Tibial nerve (tissue), 4 donors: ENCODE measurements around the gene OR4D11. TPM values are rescaled to one million over a fixed set of nuclear protein-coding genes. Genes with fewer than 3 reads are reported as not detected.
"Not testable (repeated sequence)": the region's sequence is repeated elsewhere in the genome, so short reads cannot be mapped to it uniquely, and the experiment has no call there.

Experiments used
- DNase-seq, 2 donors: peaks; one replicate each; pipeline ENCODE4 v3.0.0-alpha.2; 2019; ENCODE audit warnings: low spot score in 2 of 2
- H3K27ac ChIP-seq, 4 donors: fragments of 200-600 bp; sonication (generic) in 3 of 4; one replicate each; pipeline ENCODE4 v1.5.1; 2017 to 2019; ENCODE audit warnings: mild to moderate bottlenecking in 1 of 4
- H3K27me3 ChIP-seq, 2 donors: fragments of 200-600 bp; sonication (generic) in 1 of 2; one replicate each; pipeline versions ENCODE4 v1.5.1 to v1.6.0; 2017 to 2019
- H3K36me3 ChIP-seq, 3 donors: fragments of 200-600 bp; sonication (generic); one replicate each; pipeline ENCODE4 v1.5.1; 2018 to 2019
- H3K4me1 ChIP-seq, 4 donors: fragments of 200-600 bp; sonication (generic) in 3 of 4; one replicate each; pipeline ENCODE4 v1.5.1; 2017 to 2019
- H3K4me3 ChIP-seq, 4 donors: fragments of 200-600 bp; sonication (generic) in 3 of 4; one replicate each; pipeline ENCODE4 v1.5.1; 2017 to 2019; ENCODE audit warnings: mild to moderate bottlenecking in 1 of 4, moderate library complexity in 1 of 4
- H3K9me3 ChIP-seq, 4 donors: fragments of 200-600 bp; sonication (generic) in 3 of 4; one replicate each; pipeline ENCODE4 v1.5.1; 2017 to 2019
- EP300 ChIP-seq, 2 donors: sonication (generic); formaldehyde crosslinking; IDR thresholded peaks; one replicate each; pipeline ENCODE4 v1.6.1; 2017; ENCODE audit warnings: antibody characterized with exemption in 2 of 2, mild to moderate bottlenecking in 1 of 2
- POLR2A ChIP-seq, 2 donors: fragments of 450-650 bp; IDR thresholded peaks; one replicate each; pipeline ENCODE4 v1.6.1; 2017; ENCODE audit warnings: antibody characterized with exemption in 2 of 2, mild to moderate bottlenecking in 2 of 2, moderate library complexity in 2 of 2
- whole genome bisulfite sequencing, 2 donors: methylation state at CpG; one replicate each; pipeline ENCODE4 v1.1.5; 2018; 5-methylcytosine and 5-hydroxymethylcytosine counted together
- total RNA-seq, 4 donors: library from RNA; depleted of rRNA; stranded (reverse); fragments of >200 nt; gene quantifications; one replicate each; pipeline ENCODE4 v1.1.0, GENCODE V29; 2016
- TF ChIP-seq, protein P1 (sequence below), 5 experiments: fragments of 200-600 bp in 3 of 5; fragments of 450-650 bp in 2 of 5; sonication (generic) in 3 of 5; IDR thresholded peaks; one replicate each; pipeline ENCODE4 v1.5.1; 2016 to 2019; ENCODE audit warnings: antibody characterized with exemption in 5 of 5, mild to moderate bottlenecking in 3 of 5, moderate library complexity in 2 of 5

Gene OR4D11
- total RNA-seq, 4 donors from 2014 or later: not detected

GRCh38 chr11:59534676-59535075 is 31.3 kb downstream of the OR4D11 start:
- TF ChIP-seq, protein P1, sequence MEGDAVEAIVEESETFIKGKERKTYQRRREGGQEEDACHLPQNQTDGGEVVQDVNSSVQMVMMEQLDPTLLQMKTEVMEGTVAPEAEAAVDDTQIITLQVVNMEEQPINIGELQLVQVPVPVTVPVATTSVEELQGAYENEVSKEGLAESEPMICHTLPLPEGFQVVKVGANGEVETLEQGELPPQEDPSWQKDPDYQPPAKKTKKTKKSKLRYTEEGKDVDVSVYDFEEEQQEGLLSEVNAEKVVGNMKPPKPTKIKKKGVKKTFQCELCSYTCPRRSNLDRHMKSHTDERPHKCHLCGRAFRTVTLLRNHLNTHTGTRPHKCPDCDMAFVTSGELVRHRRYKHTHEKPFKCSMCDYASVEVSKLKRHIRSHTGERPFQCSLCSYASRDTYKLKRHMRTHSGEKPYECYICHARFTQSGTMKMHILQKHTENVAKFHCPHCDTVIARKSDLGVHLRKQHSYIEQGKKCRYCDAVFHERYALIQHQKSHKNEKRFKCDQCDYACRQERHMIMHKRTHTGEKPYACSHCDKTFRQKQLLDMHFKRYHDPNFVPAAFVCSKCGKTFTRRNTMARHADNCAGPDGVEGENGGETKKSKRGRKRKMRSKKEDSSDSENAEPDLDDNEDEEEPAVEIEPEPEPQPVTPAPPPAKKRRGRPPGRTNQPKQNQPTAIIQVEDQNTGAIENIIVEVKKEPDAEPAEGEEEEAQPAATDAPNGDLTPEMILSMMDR (IDR thresholded peaks at IDR 0.05): no peak
- TF ChIP-seq EP300 (IDR thresholded peaks at IDR 0.05) (no peak), POLR2A (IDR thresholded peaks at IDR 0.05) (no peak)
- H3K27ac ChIP-seq: no peak overlapping the region
- H3K4me3 ChIP-seq: no peak overlapping the region
- H3K4me1 ChIP-seq: peaks cover 0 to 10% (median 0%) of the 10 kb centered on the region in 4 donors
- no peak for DNase-seq
- H3K27me3 ChIP-seq: no peaks in the 10 kb centered on the region
- 93 to 100% methylated on average over 1 of the region's 1 CpG for WGBS, 2 donors
- H3K36me3 ChIP-seq: no peaks in the 10 kb centered on the region
- no peaks in the 10 kb centered on the region for H3K9me3 ChIP-seq

- no peak overlapping the region for H3K4me3 ChIP-seq
- WGBS, 2 donors: 56 to 69% methylated on average over 3 of the region's 3 CpGs
- H3K36me3 ChIP-seq: no peaks in the 10 kb centered on the region
- H3K9me3 ChIP-seq: no peaks in the 10 kb centered on the region
- H3K4me1 ChIP-seq: peaks cover 0 to 4% (median 0%) of the 10 kb centered on the region in 4 donors
- no peak for TF ChIP-seq POLR2A (IDR thresholded peaks at IDR 0.05)
- TF ChIP-seq, protein P1 (IDR thresholded peaks at IDR 0.05): no peak
- TF ChIP-seq EP300 (IDR thresholded peaks at IDR 0.05): no peak
- H3K27ac ChIP-seq: no peak overlapping the region
- no peaks in the 10 kb centered on the region for H3K27me3 ChIP-seq
- DNase-seq: no peak
These were observed 38.9 kb downstream of the OR4D11 start for GRCh38 chr11:59542142-59542810.

DNA sequence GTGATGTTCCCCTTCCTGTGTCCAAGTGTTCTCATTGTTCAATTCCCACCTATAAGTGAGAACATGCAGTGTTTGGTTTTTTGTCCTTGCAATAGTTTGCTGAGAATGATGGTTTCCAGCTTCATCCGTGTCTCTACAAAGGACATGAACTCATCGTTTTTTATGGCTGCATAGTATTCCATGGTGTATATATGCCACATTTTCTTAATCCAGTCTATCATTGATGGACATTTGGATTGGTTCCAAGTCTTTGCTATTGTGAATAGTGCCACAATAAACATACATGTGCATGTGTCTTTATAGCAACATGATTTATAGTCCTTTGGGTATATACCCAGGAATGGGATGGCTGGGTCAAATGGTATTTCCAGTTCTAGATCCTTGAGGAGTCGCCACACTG is 40.3 kb downstream of the OR4D11 start:
- H3K27ac ChIP-seq, H3K36me3 ChIP-seq, H3K4me3 ChIP-seq, H3K9me3 ChIP-seq, H3K27me3 ChIP-seq, H3K4me1 ChIP-seq, DNase-seq: not testable (repeated sequence)
- 88 to 90% methylated on average over 1 to 3 of the region's 3 CpGs for WGBS, 2 donors

GRCh38 chr11:59544869-59545178 is 41.4 kb downstream of the OR4D11 start:
- TF ChIP-seq POLR2A (IDR thresholded peaks at IDR 0.05): no peak
- no peak for DNase-seq
- 80 to 83% methylated on average over 3 of the region's 3 CpGs for WGBS, 2 donors

GRCh38 chr11:59545179-59546020 is 42.0 kb downstream of the OR4D11 start:
- peaks cover 0 to 17% (median 0%) of the 10 kb centered on the region in 4 donors for H3K4me1 ChIP-seq
- TF ChIP-seq EP300 (IDR thresholded peaks at IDR 0.05) (no peak), POLR2A (IDR thresholded peaks at IDR 0.05) (no peak)
- TF ChIP-seq, protein P1 (IDR thresholded peaks at IDR 0.05): no peak
- no peak for DNase-seq
- no peak overlapping the region for H3K4me3 ChIP-seq
- H3K36me3 ChIP-seq: no peaks in the 10 kb centered on the region
- no peaks in the 10 kb centered on the region for H3K27me3 ChIP-seq
- H3K9me3 ChIP-seq: no peaks in the 10 kb centered on the region
- 89 to 92% methylated on average over 24 of the region's 24 CpGs for WGBS, 2 donors
- no peak overlapping the region for H3K27ac ChIP-seq

More at GRCh38 chr11:59544869-59545178, 41.4 kb downstream of the OR4D11 start:
- Histone ChIP-seq H3K36me3 (no peaks in the 10 kb centered on the region), H3K4me1 (peaks cover 0 to 12% (median 0%) of the 10 kb centered on the region in 4 donors), H3K4me3 (no peak overlapping the region), H3K27me3 (no peaks in the 10 kb centered on the region), H3K9me3 (no peaks in the 10 kb centered on the region), H3K27ac (no peak overlapping the region)

DNA sequence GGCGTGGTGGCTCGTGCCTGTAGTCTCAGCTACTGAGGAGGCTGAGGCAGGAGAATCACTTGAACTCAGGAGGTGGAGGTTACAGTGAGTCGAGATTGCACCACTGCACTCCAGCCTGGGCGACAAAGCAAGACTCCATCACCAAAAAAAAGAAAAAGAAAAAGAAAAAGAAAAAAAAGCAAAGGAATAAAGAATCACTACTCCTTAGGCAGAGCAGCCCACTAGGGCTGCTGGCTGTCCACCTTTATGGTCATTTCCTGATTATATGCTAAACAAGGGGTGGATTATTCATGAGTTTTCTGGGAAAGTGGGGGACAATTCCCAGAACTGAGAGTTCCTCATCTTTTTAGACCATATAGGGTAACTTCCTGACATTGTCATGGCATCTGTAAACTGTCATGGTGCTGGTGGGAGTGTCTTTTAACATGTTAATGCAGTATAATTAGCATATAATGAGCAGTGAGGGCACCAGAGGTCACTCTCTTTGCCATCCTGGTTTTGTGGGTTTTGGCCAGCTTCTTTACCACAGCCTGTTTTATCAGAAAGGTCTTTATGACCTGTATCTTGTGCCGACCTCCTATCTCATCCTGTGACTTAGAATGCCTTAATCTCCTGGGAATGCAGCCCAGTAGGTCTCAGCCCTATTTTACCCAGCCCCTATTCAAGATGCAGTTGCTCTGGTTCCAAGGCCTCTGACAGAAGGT is 44.4 kb downstream of the OR4D11 start:
- not testable (repeated sequence) for H3K27ac ChIP-seq, DNase-seq, H3K36me3 ChIP-seq, H3K9me3 ChIP-seq, H3K27me3 ChIP-seq, H3K4me3 ChIP-seq
- peaks cover 0 to 25% (median 0%) of the 10 kb centered on the region in 4 donors for H3K4me1 ChIP-seq
- 81 to 86% methylated on average over 5 of the region's 5 CpGs for WGBS, 2 donors
